Smooth muscle cell (in vitro differentiated cells): ENCODE measurements around the gene CPZ. TPM values are rescaled to one million over a fixed set of nuclear protein-coding genes. Genes with fewer than 3 reads are reported as not detected.

Source experiments
- DNase-seq: peaks from one replicate; lab custom pipeline; 2025; ENCODE audit not compliant: unreplicated experiment; lab: John Stamatoyannopoulos, UW
- H2AFZ ChIP-seq: fragments of 200-600 bp; sonication (generic); 2 replicates; pipeline ENCODE4 v1.6.0; 2016; ENCODE audit warnings: antibody characterized with exemption, low read depth, mild to moderate bottlenecking
- H3F3A ChIP-seq: fragments of 200-600 bp; sonication (generic); 2 replicates; pipeline ENCODE4 v1.6.0; 2017; ENCODE audit warnings: antibody characterized with exemption, low read depth
- H3K27ac ChIP-seq: fragments of 200-600 bp; sonication (generic); 2 replicates; pipeline ENCODE4 v1.5.1; 2016; ENCODE audit warnings: low read depth, mild to moderate bottlenecking
- H3K27me3 ChIP-seq: fragments of 200-600 bp; sonication (generic); 2 replicates; pipeline ENCODE4 v1.6.1; 2016; ENCODE audit warnings: low read depth, mild to moderate bottlenecking
- H3K36me3 ChIP-seq: fragments of 200-600 bp; sonication (generic); 2 replicates; pipeline ENCODE4 v1.5.1; 2016; ENCODE audit warnings: low read depth
- H3K4me1 ChIP-seq: fragments of 200-600 bp; sonication (generic); 2 replicates; pipeline ENCODE4 v1.5.1; 2016; ENCODE audit warnings: low read depth
- H3K4me2 ChIP-seq: fragments of 200-600 bp; sonication (generic); 2 replicates; pipeline ENCODE4 v1.6.0; 2016; ENCODE audit warnings: mild to moderate bottlenecking
- H3K4me3 ChIP-seq: fragments of 200-600 bp; sonication (generic); 2 replicates; pipeline ENCODE4 v1.5.1; 2016; ENCODE audit warnings: mild to moderate bottlenecking
- H3K79me2 ChIP-seq: fragments of 200-600 bp; sonication (generic); 2 replicates; pipeline ENCODE4 v1.6.0; 2016; ENCODE audit warnings: low read depth, mild to moderate bottlenecking
- H3K9ac ChIP-seq: fragments of 200-600 bp; sonication (generic); 2 replicates; pipeline ENCODE4 v1.6.0; 2016; ENCODE audit warnings: low read depth
- H3K9me3 ChIP-seq: fragments of 200-600 bp; sonication (generic); replicated peaks from 2 replicates; pipeline ENCODE4 v1.5.1; 2016; ENCODE audit warnings: low read depth
- H4K20me1 ChIP-seq: fragments of 200-600 bp; sonication (generic); 2 replicates; pipeline ENCODE4 v1.6.0; 2016; ENCODE audit warnings: low read depth
- CTCF ChIP-seq: fragments of 200-600 bp; sonication (generic); IDR thresholded peaks from 2 replicates; pipeline ENCODE4 v1.5.1; 2017; ENCODE audit warnings: borderline replicate concordance, mild to moderate bottlenecking, antibody characterized with exemption; ENCODE audit not compliant: insufficient read depth, poor library complexity, severe bottlenecking
- whole genome bisulfite sequencing: methylation state at CpG from one replicate; pipeline ENCODE4 v1.1.7; 2016; ENCODE audit warnings: low lambda C conversion rate; 5-methylcytosine and 5-hydroxymethylcytosine counted together
- polyA plus RNA-seq: library from polyadenylated mRNA; unstranded; fragments of >200 nt; fragmentation: Nextera tagmentation; extraction: Ambion mirVana; gene quantifications from 2 replicates; pipeline ENCODE4 v1.2.1, GENCODE V29; 2016
- total RNA-seq: library from RNA; depleted of rRNA; stranded (reverse); fragments of >200 nt; gene quantifications from 2 replicates; pipeline ENCODE4 v1.2.3, GENCODE V29; 2014

Gene CPZ
- total and polyA plus RNA-seq, 2 experiments from 2014 or later: 12.0 to 35.9 TPM

- TF ChIP-seq CTCF: no peak
- Histone ChIP-seq H3K9me3 (no peaks in the 10 kb centered on the region), H3K79me2 (no peaks in the 10 kb centered on the region), H2AFZ (no peak overlapping the region), H3K4me1 (no peaks in the 10 kb centered on the region), H4K20me1 (no peaks in the 10 kb centered on the region), H3K36me3 (no peaks in the 10 kb centered on the region), H3K27ac (no peak overlapping the region), H3K27me3 (peaks cover 20% of the 10 kb centered on the region), H3F3A (no peaks in the 10 kb centered on the region), H3K4me3 (no peak overlapping the region), H3K9ac (no peak overlapping the region), H3K4me2 (no peak overlapping the region)
- WGBS: 86% methylated on average over 19 of the region's 19 CpGs
- no peak for DNase-seq
Measured at GRCh38 chr4:8665406-8666360, 73.1 kb downstream of the CPZ start.

GRCh38 chr4:8666581-8666980 lies 74.0 kb downstream of the CPZ start:
- DNase-seq: no peak
- no peak overlapping the region for H3K4me2 ChIP-seq
- no peaks in the 10 kb centered on the region for H3K9me3 ChIP-seq
- no peaks in the 10 kb centered on the region for H3K4me1 ChIP-seq
- no peak overlapping the region for H3K9ac ChIP-seq
- no peaks in the 10 kb centered on the region for H3K79me2 ChIP-seq
- no peak for TF ChIP-seq CTCF
- H3K4me3 ChIP-seq: no peak overlapping the region
- no peaks in the 10 kb centered on the region for H3K36me3 ChIP-seq
- no peak overlapping the region for H2AFZ ChIP-seq
- no peak overlapping the region for H3K27ac ChIP-seq
- H4K20me1 ChIP-seq: no peaks in the 10 kb centered on the region
- H3F3A ChIP-seq: no peaks in the 10 kb centered on the region
- 90% methylated on average over 5 of the region's 6 CpGs for WGBS
- peaks cover 25% of the 10 kb centered on the region for H3K27me3 ChIP-seq

Other genes with a start within 250 kb of the CPZ start
- gene ACOX3, start 152.0 kb upstream of the CPZ start, total RNA-seq: 25.0 and 25.9 TPM in 2 replicates
- gene ACOX3, start 152.0 kb upstream of the CPZ start, polyA plus RNA-seq: 23.9 and 27.9 TPM in 2 replicates
- 16.6 and 18.7 TPM in 2 replicates for gene TRMT44, start 152.0 kb upstream of the CPZ start, total RNA-seq
- 5.0 and 8.4 TPM in 2 replicates for gene TRMT44, start 152.0 kb upstream of the CPZ start, polyA plus RNA-seq
- gene GPR78, start 12.4 kb upstream of the CPZ start, total RNA-seq: not detected in 2 replicates
- gene GPR78, start 12.4 kb upstream of the CPZ start, polyA plus RNA-seq: 0.05 and 0.48 TPM in 2 replicates